Skin epidermis (tissue), 12 donors: ENCODE data around the gene TRPM8.

Experiments used
- H3K27ac ChIP-seq, 21 experiments: fragments of 200-600 bp; sonication (generic) in 11 of 21; one replicate each; pipeline ENCODE4 v1.5.0; 2020; ENCODE audit warnings: mild to moderate bottlenecking in 3 of 21, inconsistent platforms in 2 of 21, moderate library complexity in 2 of 21
- H3K4me3 ChIP-seq, 7 experiments: fragments of 200-600 bp; sonication (generic) in 2 of 7; one replicate each; pipeline ENCODE4 v1.5.0; 2020; ENCODE audit warnings: inconsistent platforms in 2 of 7, mild to moderate bottlenecking in 2 of 7, moderate library complexity in 1 of 7

The TRPM8 gene

DNA sequence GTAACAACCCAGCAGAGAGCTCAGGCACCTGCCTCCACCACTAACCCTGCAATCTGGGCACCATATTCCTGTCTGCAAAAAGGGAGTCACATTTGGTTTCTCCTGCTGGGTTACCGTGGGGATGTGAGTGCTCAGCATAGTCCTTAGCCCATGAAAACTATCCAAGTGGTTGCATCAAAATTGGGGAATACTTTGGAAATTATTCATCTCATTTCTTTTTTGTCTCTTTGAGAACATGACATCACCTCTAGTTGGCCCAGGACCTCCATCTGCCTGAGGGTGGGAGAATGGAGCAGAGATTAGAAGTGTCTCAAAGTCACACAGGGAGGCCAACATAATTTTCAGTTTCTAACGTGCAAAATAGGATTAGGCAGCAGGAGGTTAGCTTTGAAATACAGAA, 114.0 kb downstream of the TRPM8 start:
- peak overlapping the region in 3 of 21 experiments; percentile 44 to 67 (median 61) for H3K27ac ChIP-seq
- H3K4me3 ChIP-seq, result no peak overlapping the region

DNA sequence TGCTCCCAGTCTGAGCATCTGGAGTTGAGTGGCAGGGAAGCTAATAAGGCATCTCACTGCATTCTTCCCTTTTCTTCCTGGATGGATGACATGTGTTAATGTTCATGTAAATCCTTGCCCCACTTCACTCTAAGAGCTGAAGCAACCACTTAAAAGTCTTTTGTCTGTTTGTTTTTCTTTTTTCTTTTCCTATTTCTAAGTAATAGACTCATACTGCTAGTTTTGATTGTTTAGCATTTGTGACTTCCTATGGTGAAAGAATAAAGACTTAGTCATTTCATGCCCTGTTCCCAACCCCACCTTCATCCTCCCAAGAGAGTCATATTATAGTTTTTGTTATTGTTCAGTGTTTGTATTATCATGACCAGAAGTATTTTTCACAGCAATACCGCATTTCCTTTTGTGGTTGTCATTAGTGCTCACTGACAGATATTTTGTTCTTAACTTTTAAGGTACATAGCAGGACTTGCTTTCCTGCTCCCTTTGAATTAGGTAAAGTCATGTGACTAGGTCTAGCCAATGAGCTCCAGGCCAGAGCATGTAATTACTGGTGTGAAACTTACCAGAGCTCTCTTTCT, 115.2 kb downstream of the TRPM8 start:
- H3K27ac ChIP-seq, result peak overlapping the region in 7 of 21 experiments; percentile 7 to 72 (median 44)
- H3K4me3 ChIP-seq, result no peak overlapping the region

DNA sequence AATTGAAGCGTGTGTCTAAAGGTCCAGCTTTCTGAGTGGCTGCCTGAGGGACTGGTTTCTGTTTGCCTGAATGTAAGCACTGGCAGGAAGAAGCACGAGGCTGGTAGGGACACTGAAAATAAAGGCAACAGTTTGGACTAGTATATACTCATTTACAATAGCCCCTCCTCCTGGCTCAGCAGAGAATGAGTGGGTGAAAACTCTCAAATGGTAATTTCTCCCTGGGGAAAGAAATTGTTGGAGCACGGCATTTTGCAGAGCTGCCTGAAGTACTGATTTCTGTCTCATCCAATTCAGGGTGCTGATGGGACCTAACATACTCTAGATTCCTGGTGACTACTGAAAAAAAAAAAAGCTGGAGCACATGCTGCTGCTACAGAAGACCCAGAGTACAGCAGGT, 116.0 kb downstream of the TRPM8 start:
- Histone ChIP-seq H3K27ac (peak overlapping the region in 7 of 21 experiments; percentile 7 to 72 (median 38)), H3K4me3 (no peak overlapping the region)

DNA sequence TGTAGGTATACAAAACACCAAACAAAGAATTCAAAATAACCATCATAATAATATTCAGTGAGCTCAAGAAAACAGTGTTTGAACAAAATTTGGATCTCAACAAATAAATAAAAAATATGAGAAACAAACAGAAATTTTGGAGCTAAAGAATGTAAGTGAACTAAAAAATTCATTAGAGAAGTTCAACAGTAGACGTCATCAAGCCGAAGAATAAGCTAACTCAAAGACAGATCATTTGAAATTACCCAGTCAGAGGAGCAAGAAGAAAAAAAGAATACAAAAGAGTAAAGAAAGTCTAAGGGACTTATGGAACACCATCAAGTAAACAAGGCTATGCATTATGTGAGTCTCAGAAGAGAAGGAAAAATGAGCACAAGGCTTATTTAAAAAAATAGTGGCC, 116.7 kb downstream of the TRPM8 start:
- no peak overlapping the region for H3K4me3 ChIP-seq
- H3K27ac ChIP-seq, result no peak overlapping the region

DNA sequence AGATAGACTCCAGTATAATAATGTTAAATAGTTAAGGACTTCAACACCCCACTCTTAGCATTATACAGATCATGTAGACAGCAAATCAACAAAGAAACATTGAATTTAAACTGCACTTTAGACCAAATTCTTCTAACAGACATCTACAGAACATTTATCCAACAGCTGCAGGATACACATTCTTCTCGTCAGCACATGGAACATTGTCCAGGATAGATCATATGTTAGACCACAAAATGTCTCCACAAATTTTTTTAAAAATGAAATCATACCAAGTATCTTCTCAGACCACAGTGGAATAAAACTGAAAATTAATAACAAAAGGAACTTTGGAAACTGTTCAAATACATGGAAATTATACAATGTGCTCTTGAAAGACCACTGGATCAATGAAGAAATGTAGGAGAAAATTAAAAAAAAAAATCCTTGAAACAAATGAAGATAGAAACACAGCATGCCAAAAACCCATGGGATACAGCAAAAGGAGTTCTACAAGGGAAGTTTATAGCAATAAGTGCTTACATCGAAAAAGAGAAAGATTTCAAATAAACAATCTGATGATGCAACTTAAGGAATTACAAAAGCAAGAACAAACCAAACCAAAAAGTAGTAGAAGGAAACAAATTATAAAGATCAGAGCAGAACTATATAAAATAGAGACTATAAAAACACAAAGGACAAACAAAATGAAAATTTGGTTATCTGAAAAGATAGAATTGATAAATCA, 121.1 kb downstream of the TRPM8 start:
- Histone ChIP-seq H3K4me3 (no peak overlapping the region), H3K27ac (no peak overlapping the region)

DNA sequence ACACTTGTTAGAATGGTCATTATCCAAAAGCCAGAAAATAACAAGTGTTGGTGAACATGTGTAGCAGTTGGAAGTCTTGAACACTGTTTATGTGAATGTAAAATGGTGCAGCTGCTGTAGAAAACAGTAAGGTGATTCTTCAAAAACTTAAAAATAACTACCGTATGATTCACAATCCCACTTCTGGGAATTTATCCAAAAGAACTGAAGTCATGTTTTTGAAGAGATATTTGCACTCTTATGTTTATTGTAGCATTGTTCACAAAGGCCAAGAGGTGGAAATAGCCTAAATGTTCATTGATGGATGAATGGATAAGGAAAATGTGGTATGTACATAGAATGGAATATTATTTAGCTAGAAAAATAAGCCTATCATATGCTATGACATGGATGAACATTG, 127.0 kb downstream of the TRPM8 start:
- no peak overlapping the region for H3K27ac ChIP-seq
- H3K4me3 ChIP-seq, result no peak overlapping the region

DNA sequence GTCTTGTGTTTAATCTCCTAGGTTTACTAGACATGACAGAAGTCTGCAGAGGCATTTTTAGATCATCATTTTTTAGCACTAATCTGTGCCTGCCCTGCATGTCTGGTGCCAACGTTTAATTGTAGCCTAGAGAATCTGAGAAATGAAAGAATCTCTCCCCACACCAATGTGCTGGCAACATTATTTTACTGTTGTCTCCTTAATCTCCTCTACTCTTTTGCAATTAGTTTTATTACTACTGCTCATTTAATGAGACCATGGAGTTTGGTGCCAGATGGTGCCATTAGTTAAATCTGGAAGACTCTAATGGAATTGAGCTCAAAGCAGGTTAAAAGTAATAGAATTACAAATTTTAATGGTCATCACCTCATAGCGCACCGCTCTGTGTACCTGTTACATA, 129.3 kb downstream of the TRPM8 start:
- Histone ChIP-seq H3K27ac (no peak overlapping the region), H3K4me3 (no peak overlapping the region)

DNA sequence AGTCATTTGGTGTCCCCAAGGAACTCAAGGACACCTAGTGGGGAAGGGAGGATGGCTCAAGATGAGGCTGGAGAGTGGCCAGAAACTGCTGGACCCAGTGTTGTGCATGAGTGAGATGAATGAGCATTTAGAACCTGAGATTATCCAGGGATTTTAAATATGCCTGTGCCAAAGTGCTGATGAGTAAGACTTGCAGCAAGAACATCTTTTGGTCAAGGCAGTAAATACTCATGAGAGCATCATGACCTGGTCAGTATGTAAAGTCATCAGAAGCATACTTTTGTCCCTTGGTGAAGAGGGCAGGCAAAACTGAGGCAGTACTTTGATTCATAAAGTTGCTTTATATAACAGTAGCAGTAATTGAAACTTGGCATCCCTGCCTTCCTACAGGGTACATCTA, 130.2 kb downstream of the TRPM8 start:
- Histone ChIP-seq H3K4me3 (no peak overlapping the region), H3K27ac (no peak overlapping the region)

DNA sequence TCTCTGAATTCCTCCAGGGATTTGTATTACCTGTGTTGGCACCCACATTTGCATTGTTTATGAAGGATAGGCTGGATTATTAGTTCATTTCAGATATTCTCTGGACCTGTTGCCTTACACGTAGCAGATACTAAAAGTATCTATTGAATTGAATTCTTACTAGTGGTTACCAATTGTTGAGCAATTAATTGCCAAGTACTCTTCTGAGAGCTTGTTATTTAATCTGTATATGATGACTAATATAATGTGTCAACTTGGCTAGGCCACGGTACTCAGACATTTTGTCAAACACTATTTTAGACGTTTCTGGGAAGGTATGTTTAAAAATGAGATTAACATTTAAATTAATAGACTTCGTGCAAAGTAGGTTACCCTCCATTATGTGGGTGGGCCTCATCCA, 130.9 kb downstream of the TRPM8 start:
- no peak overlapping the region for H3K4me3 ChIP-seq
- no peak overlapping the region for H3K27ac ChIP-seq

DNA sequence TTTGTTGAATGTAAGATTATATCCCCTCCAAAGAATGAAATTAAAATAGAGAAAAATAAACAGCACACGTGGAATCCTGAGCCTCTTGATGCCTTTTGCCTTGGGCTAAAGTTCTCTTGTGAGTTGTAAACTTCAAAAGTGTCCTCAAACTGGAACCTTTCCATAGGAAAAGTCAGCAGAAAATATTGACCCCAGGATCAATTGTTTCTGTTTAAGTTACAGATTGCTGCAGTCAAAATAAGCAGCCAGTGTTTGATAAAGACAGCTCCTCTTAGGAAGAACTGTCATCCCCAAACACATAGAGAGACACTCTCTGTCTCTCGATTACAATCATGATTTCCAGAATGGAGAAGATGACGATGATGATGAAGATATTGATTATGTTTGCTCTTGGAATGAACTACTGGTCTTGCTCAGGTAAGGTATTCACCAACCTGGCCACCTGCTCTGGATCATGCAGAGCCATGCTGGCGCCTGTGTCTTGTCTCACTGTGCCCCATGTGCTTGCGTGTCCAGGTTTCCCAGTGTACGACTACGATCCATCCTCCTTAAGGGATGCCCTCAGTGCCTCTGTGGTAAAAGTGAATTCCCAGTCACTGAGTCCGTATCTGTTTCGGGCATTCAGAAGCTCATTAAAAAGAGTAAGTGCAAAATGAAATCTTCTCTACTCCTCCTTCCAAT, 133.4 kb downstream of the TRPM8 start, which contains the start of gene SPP2:
TSS of gene SPP2 (plus strand) at position 248 of the 681 bp plus-strand sequence. CDS start at position 333, 85 bp downstream.
- Histone ChIP-seq H3K4me3 (no peak within 1 kb of the TSS), H3K27ac (no peak within 1 kb of the TSS)

DNA sequence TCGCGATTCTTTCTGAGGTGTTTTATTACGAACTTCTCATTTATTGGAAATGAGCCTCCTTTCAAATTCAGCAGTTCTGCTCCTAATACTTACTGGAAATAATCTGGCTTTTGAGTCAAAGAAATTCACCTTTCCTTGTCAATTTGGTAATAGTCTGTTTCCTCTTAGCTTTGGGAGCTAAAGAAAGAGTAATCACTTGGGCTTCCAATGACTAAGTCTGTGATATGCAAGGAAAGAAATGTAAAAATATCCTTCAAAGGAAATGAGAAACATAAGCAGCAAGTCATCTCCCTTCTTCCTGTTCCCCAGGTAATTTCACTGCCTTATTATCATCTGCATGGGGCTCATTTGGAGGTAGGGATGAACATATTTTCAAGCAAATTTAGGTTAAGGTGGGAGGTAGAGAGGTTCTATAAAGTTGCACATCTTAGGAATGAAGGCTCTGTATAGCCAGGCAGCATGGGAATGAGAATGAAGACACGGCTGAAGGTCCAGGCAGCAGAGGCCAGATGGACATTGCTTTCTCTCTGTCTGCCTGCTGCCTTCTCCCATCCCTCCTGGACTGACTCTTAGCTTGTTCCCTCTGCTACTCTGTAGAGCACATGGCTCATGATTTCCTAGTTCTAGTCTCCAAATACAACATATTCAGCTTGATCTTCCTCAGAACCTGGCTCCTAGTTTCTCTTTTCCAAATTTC, 134.3 kb downstream of the TRPM8 start:
- Histone ChIP-seq H3K27ac (no peak overlapping the region), H3K4me3 (no peak overlapping the region)

DNA sequence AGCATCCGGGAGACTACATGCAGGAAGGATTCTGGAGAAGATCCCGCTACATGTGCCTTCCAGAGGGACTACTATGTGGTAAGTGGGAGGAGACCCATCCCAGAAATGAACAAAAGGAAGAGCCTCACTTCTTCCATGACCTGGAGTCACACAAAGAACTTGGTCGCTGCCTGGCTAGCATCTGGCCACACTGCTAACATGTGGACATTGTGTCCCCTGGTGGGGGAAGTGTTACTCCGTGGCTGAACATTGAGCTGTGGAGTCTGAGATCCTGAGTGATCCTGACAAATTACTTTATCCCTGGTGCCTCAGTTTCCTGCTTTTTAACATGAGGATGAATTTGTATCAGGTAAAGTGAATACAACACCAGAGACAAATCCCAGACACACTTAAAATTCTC, 141.7 kb downstream of the TRPM8 start:
- Histone ChIP-seq H3K27ac (no peak overlapping the region), H3K4me3 (no peak overlapping the region)

DNA sequence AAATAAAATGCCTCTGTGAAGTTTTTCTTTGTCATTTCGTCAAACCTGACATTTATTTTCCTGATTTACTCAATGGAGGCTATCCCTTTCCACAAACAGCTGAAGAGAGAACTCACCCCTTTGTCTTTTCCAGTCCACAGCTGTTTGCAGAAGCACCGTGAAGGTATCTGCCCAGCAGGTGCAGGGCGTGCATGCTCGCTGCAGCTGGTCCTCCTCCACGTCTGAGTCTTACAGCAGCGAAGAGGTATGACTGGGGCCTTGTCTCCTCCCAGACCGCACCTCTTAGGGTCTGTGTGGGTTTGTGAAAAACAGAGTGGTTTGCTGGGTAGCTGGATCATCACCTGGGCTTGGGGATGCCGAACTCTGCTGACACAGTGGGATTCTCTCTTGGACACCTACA, 143.1 kb downstream of the TRPM8 start:
- Histone ChIP-seq H3K4me3 (no peak overlapping the region), H3K27ac (no peak overlapping the region)

DNA sequence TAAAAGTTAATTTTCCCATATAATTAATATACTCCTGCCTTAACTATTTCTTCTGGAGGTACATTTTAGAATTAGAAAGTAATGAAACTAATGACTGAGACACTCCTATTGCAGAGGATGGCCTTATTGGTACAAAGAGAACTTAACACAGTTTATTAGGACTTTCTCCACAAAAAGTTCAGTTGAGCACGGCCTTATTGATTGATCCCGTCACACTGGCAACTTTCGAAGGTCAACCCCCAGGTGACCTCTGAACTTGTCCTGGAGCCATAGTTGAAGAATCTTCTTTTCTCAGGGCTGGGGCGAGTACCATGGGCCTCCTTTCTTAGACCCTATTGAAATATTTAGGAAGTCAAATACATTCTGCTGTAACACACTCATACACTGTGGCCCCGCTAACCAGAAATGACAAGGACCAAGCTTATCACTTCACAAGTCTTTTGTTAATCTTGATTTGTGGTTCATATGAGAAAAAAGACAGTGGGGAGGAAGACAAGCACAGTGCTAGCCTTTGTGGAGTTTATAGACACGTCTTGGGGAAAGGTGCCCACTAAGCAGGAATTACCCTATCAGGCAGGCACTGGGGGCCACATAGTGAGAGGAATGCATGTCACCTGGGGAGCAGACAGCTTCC, 144.6 kb downstream of the TRPM8 start:
- Histone ChIP-seq H3K27ac (no peak overlapping the region), H3K4me3 (no peak overlapping the region)

DNA sequence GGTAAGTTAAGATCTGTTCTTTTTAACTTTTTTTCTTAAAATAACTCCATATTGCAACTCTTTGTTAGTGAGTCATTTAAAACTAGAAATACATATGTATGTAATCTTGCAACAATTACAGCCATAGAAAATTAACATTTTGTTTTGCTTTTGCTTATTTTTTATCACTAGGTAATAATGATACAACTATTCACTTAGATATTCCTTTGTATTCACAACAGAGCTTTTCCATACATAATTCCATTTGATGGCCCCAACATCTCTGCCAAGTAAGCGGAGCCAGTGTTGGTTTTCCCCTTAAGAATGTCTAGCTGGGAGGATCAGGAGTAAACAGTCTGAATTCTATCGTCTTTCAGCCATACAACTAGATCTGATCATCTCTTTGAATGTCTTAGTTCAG, 149.4 kb downstream of the TRPM8 start:
- H3K4me3 ChIP-seq, result no peak overlapping the region
- peak overlapping the region in 1 of 21 experiments; percentile 16 for H3K27ac ChIP-seq
